Renal pelvis (tissue), 4 donors: ENCODE data around the gene CSF1R. TPM values are rescaled to one million over a fixed set of nuclear protein-coding genes. Genes with fewer than 3 reads are reported as not detected.
A peak's percentile ranks its signal among the peaks of the same experiment; 100 is the strongest.

Experiments
- DNase-seq: peaks from one replicate; pipeline ENCODE4 v3.0.0-alpha.2; 2013
- polyA plus RNA-seq, 3 donors: library from polyadenylated mRNA; unstranded; fragments of 120-200 nt; gene quantifications; one replicate each; pipeline ENCODE4 v1.2.1, GENCODE V29; 2013; ENCODE audit not compliant: insufficient read length in 3 of 3

The CSF1R gene
- polyA plus RNA-seq, 3 donors = 15.8 to 18.5 (median 16.1) TPM

DNA sequence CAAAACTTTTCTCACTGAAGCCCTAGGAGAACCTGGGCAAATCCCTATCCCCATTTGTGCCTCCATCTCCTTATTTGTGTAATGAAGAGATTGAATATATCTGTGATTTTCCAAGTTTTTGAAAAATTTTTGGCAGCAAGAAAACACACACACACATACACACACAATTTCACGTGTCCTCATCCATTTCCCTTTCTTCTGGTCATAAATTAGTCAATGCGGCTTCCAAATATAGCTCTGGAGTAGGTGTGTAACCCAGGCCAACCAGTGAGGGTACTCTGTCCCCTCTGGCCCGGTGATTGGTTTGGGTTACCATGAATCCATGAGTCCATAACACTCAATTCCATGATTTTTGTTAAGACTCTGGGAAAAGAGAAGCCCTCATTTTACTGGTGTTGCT is 12.7 kb downstream of the CSF1R start:
- no peak for DNase-seq

DNA sequence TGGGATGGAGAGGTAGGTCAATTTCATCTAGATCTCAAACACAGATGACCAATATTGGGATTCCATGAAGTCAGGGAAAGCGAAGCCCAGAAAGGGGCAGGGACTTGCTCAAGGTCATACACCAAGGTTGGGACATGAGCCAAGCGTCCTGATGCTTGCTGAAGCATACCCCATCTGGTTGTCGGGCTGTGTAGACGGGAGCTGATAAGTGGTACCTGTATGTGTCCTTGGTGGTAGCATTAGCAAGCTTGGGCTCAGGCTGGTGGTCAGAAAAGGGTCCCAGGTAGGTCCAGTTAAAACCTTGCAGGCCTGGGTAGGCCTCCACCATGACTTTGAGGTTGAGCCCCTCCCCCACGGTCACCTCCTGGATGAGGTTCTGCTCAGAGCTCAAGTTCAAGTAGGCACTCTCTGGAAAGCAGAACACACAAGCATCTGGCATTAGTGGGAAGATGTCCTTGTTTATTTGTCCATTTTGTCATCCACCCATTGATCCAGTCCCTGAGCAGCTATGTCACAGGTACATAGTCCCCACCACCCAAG is 13.2 kb downstream of the CSF1R start:
- no peak for DNase-seq

DNA sequence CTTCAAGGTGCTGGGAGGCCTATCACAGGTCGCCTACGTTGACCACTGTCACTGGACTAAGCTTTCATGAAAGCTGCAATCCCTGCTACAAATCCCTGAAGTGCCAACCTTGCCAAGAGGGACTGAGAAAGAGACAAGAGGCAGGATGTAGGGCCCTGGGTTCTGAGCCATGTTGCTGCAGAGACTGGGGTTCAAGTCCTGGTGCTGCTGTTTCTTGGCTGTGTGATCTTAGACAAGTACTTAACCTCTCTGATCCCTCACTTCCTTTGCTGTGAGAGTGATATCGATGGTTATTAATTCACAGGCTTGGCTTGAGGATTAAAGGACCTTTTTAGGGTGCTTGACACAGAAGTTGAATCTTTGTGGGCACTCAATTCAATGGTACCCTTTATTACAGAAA is 15.5 kb downstream of the CSF1R start:
- DNase-seq = no peak

DNA sequence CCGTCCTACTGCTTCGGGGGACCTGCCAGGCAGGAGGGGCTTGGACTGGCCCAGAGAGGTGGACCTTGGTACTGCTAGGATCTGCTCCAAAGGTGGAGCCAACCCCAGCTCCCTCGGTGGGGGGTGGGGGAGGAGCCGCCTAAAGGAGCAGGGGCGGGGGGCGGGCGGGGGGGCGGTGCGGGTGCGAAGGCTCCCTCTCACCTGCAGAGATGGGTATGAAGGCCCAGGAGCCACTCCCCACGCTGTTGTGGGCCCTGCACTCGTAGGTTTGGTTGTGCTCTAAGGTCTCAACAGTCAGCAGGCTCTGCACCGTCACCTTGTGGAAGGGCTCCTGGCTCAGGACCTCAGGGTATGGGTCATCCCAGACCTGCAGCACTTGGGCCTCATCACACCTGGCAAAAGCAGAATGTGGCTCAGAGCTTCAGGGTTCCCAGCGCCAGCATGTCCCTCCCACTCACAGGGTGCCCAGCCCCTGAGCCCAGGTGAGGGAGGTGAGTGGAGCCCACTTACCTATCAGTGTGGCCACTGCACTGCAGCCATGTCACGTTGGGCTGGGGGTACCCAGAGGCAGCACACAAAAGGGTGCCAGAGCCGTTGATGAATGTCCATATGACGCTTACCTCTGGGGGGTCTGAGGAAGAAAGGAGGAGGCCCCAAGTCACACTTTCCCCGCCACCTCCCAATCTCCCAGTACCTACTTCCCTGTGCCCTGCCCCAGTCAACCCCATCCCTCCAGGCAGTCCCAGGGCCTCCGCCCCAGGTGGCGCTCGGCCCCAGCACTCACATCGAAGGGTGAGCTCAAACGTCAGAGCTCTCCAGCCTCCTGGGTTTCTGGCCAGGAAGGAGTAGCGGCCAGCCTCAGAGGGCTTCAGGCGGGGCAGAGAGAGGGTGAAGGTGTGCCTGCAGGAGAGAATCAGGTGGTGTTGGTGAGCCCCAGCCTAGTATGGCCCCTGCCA is 16.4 kb downstream of the CSF1R start:
- no peak for DNase-seq

DNA sequence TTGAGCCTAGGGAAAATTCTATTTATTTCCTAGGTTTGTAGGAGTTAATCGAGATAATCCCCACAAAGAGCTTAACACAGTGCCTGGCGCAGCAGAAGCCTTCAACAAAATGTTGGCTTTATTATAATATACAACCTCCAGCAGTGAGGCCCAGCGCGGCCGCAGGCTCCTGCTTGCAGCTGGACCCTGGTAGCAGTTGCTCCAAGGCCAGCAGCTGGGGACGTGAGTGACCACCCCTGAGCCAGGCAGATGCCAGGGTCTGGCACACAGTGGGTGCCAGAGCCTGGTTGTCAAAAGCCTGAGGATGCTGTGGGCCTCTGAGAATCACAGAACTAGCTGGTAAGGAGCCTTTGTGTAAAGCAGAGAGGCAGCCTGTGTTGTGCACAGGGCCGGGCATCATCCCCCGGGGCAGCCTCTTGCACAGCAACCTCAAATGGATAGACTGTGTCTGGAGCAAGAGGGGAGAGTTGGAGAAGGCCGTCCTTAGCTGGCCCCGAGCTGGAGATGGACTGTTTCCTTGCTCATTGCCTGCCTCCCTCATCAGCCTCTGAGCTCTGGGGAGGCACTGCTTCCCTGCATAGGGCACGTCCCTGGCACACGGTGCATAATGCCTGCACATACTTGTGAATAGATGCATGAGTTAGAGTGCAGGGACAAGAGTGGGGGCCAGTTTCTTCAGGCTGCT is 17.3 kb downstream of the CSF1R start:
- no peak for DNase-seq

DNA sequence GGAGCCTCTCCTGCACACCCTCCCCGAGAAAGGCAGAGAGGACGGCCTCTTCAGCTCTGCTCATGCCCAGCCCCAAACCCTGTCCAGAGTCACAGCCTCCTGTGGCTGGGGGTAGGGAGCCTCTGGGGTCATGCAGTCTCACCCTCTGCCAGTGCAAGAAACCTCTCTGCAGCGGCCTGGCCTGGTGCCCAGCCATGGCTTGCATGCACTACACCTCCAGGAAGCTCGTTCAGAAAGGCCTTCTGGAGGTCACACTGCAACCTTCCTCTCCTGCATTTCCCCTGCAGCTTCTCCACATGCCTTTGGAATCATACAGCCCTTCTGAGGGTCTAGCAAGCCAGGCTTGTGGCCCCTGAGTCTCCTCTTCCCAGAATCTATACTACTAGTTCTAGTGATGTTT is 17.9 kb downstream of the CSF1R start:
- no peak for DNase-seq

DNA sequence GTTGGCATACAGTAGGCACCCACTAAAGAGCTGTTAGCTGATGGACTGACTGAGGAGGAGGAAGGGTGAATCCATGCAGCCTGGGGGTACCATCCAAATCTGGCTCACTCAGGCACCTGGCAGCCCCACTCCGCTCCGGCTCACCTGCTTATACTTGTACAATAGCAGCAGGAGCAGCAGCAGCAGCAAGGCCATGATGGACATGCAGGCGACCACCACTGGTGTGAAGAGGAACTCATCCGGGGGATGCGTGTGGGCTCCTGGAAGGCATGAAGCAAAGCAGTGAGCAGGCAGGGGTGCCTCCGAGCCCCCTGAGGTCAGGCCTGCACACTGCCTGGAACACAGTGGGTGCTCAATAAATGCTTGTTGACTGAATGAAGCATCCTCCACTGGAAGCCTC is 18.3 kb downstream of the CSF1R start:
- no peak for DNase-seq

DNA sequence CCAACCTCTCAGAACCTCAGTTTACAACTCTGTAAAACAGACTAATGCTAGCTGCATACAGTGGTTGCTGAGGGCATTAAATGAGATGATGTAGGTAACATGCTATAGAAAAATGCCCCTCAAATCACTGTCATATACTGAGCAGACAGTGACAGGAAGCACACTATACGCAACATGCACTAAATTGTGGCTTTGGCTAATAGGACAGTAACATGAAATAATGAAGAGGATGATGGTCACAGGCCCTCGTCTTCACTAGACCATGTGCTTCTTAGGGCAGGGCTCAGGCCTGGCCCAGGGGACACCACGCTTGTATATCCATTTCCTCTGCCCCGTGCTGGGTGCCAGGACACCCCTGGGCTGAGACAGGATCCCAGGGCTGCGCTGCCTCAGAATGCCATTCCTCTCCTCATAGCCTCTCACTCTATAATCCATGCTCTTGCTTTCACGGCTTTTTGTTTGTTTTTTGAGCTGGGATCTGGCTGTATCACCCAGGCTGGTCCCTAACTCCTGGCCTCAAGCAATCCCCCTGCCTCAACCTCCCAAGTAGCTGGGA is 18.9 kb downstream of the CSF1R start:
- DNase-seq = no peak

DNA sequence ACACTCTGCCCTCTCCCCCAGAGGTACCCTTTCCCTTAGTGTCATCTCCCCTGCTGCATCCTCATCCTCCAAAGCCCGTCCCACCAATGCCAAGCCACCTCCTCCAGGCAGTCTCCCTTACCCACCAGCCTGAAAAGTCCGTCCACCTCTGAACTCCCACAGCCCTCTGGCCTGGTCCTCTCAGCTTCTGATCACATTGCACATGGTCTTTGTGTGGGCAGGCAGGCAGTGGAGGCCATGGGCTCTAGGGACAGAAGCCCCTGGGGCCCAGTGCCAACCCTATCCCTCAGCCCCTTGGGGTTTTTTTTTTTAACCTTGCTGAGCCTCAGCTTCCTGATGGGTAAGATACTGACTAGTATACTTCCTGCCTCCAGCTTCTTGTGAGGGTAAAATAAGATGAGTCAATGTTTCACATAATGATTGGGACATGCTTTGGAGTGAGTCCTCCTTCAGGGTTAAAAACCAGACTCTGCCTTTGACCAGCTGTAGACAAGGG is 19.4 kb downstream of the CSF1R start:
- DNase-seq = no peak

DNA sequence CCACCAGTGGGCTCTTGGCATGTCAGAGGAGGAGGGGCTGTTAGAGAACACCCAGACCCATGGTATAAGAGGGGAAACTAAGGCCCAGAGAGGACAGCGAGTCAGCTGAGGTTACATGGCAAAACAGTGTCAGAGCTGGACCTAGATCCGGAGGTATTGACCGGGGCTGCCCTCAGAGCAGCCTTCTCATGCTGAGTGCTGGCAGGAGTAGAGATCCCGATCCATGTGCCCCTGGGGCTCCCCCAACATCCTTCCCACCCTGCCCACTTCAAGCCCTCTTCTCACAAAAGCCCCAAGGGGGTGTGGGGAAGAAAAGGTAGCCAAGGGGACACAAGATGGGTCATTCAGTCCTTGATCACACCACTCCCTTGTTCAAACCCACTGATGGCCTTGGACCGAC is 19.9 kb downstream of the CSF1R start:
- DNase-seq = no peak

DNA sequence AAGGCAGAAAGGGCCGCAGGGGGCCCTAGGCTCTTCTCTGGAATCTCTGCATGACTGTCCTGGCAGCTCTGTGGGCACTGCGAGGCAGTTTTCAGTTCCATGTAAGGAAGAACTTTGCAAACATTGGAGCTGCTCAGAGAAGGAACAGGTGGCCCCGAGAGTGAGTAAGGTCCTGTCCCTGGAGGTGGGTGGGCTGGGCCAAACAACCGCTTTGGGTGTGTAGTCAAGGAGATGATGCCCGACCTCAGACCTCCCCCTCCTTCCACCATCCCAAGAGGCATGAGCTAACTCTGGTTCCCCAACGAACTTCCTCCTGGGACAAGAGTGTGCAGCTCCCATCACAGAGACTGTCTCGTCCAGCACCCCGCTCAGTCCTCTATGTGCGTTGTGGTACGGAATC is 20.5 kb downstream of the CSF1R start:
- no peak for DNase-seq

DNA sequence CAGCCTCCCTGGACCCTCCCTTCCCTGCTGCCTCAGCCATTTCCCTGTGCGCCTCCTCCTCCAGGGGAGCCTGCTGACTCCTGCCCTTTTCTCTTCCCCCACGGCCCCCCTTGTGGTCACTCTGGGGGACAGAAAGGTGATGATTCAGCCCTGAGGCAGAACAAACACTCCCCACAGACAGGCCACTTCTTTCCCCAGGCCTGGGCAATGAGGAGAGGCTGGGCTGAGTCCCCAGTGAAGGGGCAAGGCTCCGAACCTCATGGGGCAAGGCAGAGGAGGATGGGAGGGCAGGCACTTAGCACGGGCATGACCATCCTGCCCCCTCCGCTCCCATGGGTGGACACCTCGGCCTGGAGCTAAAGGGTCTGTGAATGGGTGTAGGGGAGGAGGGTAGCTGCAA is 21.0 kb downstream of the CSF1R start:
- no peak for DNase-seq

DNA sequence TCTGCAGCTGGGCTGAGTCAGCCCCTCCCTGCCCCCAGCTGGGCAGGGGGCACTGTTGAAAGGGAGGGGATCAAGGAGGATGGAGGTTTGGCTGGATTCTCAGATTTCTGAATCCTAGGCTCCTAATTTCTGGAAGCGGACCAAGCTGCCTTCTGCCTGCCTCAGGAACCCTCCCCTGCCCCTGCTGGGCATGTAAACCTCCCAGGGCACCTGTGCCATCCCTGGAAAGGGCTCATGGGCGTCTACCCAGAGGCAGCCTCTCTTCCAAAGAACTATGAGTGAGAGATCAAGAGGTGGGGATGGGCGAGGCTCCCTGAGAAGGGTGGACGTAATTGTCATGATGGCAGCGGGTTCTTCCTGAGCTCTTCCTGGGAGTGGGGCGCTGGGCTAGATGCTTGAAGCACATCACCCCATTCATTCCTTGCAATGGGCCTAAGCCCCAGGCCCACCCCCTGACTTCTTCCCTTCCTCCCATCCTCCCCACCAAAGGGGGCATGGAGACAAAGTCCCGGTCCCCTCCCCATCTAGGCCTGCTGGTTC is 21.6 kb downstream of the CSF1R start:
- DNase-seq = no peak

DNA sequence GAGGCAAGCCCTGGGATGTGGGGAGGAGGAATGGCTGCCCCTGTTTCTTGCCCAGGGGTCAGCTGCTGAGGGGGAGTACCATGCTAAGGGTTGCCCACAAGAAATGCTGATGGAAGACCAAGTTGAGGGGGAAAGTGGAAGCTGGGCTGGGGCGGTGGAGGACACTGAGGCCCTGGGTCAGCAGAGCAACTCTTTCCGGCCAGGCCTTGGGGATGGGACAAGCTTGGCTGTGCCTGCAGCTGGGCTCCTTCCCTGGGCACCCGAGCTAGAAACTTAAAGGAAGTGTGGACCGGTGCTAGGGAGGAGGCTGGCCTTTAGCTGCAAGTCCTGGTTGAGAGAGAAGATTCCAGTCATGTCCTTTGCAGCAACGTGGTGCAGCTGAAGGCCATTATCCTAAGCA is 22.7 kb downstream of the CSF1R start:
- no peak for DNase-seq

DNA sequence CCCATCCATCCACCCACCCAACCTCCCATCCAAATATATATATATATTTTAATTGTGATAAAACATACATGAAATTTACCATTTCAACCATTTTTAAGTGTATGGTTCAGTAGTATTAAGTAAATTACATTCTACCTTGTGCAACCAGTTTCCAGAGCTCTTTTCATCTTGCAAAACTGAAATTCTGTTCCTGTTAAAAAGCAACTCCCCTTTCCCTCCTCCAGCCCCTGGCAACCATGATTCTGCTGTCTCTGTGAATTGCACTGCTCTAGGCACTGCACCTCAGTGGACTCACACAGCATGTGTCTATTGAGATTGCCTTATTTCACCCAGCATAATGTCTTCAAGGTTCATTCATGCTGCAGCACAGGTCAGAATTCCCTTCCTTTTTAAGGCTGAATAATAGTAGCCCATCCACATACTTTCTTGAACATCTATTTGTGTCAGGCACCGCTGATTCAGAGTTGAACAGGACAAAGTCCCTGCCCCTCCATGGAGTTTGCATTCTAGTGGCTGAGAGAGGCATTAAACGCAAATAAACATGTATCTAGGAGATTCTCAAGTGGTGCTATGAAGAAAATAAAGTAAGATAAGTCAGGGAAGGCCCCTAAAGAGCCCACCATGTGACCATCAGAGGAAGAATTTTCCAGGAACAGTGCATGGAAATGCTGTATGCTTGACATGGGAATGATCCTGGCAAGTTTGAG is 24.0 kb downstream of the CSF1R start:
- DNase-seq = no peak

DNA sequence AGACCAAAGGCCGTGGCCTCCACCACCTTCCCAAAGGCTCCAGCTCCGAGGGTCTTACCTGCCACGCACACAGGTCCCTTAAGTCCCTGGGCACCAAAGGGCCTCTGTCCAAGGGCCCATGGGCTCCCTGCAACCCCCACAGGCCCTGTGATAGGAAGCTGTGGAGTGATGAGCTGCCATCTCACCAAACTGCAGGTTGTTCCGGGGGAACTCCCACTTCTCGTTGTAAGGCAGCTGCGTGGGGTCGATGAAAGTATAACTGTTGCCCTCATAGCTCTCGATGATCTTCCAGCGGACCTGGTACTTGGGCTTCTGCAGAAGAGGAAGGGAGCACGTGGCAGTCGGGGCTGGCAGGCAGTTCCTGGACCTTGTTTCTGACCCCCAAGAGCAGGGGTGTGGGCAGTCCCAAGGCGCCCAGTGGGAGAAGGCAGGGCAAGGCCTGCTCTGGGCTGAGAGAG is 24.8 kb downstream of the CSF1R start:
- DNase-seq = no peak

DNA sequence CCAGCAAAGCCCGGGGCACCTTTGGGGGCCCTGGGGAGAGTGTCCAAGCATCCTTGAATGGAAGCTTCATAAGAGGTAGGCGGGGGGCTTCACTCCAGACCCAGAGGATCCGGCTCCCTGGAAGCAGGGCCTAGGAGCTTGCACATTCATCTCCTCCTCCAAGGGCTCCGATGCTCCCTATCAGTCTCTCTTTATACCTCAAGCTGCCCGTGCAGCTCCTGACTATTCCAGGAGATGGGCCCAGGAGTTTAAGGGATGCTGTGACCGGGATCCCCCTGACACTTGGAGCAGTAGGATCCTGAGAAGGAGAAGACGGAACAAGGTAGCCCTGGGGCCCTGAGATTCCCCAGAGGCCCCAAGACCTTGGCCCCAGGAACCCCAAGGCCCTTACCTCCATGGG is 25.9 kb downstream of the CSF1R start:
- DNase-seq = no peak

DNA sequence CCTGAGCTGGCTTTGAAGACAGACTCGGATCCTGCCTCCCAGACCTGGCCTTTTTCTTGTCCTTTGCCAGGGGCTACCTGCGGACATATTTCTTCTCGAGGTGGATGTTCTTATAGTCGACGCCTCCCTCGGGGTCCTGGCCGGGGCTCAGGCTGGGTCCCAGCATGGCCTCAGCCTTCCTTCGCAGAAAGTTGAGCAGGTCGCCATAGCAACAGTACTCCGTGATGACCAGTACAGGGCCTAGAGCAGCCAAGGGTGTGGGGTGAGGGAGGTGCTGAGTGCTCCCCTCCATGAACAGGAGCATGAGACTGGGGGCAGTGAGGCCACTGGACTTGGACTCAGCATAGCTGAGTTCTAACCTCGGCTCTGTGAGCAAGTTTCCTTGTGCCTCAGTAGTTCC is 26.7 kb downstream of the CSF1R start:
- no peak for DNase-seq

DNA sequence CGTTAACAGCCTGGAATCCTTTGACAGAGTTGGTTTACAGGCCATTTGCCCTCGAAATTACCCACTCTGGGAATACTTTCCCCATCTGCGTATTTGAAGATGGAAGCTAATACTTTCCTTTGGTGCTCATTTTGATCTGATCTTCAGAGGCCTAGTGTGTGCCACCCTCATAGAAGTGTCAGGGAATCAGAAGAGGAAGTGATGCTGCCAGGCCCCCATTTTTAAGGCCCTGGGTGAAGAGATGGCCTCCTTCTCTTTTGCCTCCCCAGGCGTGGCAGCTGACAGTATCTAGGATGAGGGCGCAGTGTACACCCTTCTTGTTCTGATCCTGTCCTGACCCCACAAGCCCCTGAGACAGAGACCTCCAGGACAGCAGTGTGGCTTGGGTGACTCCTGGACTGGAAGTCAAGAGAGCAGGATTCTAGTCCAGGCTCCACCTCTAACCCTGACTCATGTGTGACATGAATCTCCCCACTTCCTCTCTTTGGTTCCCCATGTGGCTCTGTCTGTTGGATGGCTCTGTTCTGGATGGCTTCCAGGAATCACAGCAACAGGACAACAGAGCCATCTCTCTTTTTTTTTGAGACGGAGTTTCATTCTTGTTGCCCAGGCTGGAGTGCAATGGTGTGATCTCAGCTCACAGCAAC is 27.8 kb downstream of the CSF1R start:
- DNase-seq = peak; percentile 8

DNA sequence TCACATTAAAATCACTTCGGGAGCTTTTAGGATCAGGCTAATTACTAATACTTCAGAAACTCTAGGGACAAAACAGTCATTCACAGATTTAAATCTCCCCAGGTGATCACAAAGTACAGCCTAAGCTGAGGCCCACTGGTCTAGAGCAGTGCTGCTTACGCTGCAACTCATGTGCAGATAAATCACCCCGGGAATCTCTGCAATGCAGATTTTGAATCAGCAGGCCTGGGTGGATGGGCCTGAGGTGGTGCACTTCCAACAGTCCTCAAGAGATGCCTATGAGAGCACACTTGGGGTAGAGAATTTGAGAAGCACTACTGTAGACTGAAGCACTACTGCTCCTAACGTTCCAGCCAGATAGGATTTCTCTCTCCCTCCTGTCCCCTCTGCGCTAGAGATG is 28.4 kb downstream of the CSF1R start:
- no peak for DNase-seq

DNA sequence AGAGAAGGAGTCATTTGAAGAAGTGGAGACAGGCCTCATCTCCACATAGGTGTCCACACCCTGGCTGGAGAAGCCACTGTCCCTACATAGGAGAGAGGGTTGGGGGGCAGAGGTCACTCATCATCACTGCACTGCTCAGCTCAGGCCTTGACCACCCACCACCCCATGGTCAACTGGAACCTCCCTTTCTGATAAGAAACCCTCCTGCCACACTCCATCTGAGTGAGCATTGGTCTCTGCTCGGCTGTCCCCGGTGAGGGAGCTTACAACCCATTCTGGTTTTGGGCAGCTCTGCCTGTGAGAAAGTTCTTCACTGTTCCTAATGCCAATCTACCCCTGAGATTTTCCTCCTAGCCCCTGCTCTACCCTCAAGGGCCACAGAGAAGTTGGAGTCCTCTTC is 28.8 kb downstream of the CSF1R start:
- no peak for DNase-seq
